ENCODE measurements around the gene POLR1H.
"Not testable (repeated sequence)": the region's sequence is repeated elsewhere in the genome, so short reads cannot be mapped to it uniquely, and the experiment has no call there.

The POLR1H gene

DNA sequence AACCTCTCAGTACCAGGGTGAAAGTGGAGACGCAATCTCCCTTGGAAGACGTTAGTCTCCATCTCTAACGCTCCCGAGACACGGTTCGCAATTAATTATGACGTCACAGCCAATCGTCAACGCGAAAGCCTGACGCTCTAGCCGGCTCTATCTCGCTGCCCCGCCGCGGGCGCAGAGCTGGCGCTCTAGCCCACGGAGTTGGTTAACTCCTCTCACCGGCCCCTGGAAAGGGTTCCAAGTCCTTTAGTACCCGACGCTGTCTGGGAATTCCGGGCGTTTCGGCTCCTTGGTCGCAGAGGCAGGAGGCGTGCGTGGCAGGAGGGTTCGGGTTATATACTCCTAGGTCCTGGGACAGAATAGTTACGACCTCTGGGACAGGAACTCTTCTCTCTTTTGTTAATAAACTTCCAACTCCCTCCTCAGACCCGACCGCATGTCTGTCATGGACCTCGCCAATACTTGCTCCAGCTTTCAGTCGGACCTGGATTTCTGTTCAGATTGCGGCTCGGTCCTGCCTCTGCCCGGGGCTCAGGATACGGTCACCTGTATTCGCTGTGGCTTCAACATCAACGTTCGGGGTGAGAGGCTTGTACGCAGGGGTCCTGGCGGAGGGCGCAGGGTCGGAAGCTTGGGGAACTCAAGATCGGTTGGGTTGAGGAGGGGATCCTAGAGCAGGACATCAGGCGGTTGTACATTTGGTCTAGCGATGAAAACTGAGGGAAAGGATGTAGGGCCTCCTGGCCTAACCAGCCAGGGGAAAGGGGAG is at the start of gene POLR1H:
POLR1H (plus strand) TSS at position 174 of the 766 bp plus-strand sequence; CDS start at position 434, 260 bp downstream.
- DNase-seq = peak; percentile 90

DNA sequence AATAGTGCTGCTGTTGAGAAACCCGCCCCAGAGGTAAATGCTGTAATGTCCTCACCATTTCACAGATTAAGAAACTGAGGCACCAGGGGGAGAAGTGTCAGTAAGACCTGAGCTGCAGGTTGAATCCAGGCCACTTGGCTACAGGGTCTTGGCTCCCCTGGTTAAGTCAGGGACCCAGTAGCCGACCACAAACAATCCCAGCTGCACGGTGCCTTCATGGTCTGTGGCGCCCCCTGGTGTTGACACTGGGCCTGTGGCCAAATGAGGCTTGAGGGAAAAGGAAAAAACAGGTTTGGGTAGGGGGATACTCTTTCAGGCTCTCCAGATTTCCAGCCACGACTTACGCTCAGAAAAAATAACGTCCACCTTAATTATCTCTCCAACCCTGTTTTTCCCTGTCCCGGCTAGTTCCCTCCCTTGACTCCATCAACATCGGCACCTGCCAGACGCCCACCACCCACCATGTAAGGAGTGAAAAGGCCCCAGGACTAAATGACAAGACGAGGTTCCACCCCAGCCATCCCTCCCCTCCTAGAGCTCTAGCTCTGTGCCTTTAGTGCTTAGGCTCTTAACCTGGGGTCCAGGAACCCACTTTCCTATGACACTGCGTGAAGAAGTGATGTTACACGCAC is 47.7 kb upstream of the POLR1H start:
- DNase-seq = peak; percentile 69

GRCh38 chr6:30019819-30020218 is 41.2 kb upstream of the POLR1H start:
- no peak for DNase-seq

GRCh38 chr6:30020626-30021025 is 40.4 kb upstream of the POLR1H start:
- DNase-seq = no peak

GRCh38 chr6:30022189-30022588 is 38.9 kb upstream of the POLR1H start:
- no peak for DNase-seq

DNA sequence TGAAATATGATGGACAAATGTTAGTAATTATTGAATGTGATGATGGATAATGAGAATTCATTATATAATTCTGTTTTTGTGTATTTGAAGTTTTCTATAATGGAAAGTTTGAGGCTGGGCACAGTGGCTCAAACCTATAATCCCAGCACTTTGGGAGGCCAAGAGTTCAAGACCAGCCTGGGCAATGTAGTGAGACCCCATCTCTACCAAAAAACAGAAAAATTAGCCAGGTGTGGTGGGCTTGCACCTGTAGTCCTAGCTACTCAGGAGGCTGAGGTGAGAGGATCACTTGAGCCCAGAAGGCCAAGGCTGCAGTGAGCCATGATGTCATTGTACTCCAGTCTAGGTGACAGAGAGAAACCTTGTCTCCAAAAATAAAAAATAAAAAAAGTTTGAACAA is 38.4 kb upstream of the POLR1H start:
- DNase-seq = not testable (repeated sequence)

GRCh38 chr6:30025186-30025585 is 35.9 kb upstream of the POLR1H start:
- no peak for DNase-seq

GRCh38 chr6:30029588-30029987 is 31.5 kb upstream of the POLR1H start:
- DNase-seq = no peak

DNA sequence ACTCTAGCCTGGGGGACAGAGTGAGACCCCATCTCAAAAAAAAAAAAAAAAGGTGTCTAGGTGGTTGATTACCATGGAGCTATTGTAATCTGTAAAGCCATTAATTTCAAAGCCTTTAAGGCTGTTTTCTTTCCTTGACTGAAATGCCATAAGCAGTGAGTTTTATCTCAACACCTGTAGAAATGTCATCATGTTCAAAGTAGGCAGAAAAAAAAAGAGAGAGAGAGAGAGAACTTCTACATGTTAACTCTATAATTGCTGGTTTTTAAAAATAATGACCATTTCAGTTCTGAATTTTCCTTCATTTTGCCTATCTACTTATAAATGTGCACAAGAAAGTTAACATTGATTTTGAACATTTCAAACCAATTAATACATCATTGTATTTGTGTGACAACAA is 29.7 kb upstream of the POLR1H start:
- no peak for DNase-seq

DNA sequence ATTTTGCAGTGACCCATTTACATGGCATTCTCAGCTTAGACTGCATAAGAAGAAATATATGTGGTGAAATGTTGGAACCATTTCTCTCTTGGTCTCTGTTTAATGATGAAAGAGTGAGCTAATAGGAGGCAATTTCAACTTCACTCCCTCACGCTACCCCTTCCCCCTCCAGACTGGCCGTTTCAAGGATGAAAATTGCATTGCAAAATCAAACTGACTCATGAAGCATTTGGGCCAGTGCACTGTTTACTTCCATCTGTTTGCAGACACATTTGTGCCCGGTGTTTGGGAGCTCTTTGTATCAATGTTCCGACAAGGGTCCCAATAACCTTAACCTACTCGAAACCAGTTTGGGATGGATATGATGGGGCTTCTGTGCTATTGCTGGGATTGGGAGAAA is 27.6 kb upstream of the POLR1H start:
- DNase-seq = not testable (repeated sequence)

GRCh38 chr6:30035784-30036183 is 25.3 kb upstream of the POLR1H start:
- no peak for DNase-seq

DNA sequence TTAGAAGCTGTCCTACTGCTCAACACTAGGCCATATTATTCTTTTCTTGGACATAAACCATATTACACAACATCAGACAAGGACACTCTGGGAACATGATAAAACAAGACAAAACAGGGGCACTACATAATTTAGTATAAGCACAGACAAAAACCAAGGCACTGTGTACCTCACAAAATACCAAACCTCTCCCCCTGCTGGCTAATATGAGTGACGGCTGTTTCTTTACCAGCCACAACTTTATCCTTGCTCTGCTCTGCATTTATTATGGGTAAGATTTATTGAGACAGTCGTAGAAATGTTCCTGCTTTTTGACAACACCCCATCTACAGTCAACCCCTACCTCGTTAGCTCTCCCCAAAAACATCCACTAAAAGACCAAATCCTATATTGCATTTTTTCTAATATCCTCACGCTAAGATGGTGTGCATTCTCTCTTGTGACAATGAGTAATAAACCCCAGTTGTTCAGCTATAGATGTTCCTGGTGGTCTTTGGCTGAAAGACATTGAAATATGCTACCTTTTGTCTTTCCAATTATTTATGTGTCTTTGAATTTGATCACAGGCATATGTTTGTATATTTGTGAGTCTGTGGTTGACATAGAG is 23.8 kb upstream of the POLR1H start:
- DNase-seq = no peak

- no peak for DNase-seq
Observed at GRCh38 chr6:30041221-30041620, 19.8 kb upstream of the POLR1H start.

DNA sequence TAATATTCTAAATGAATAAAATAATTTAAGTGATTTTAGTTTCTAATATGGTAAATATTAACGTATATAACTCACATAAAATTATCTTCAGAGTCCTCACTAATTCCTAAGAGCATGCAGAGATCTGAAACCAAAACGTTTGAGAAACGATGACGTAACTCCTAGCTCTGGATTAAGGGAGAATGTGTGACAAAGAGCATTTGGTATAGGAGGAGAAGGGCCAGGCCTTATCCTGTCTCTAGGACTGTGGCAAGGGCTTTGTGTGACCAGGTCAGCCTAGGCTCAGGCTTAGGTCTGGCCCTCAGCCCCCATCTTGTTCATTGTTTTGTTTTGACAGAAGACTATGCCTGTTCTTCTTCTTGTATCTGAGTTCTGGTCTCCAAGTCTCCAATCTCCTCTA is 19.2 kb upstream of the POLR1H start:
- DNase-seq = no peak

GRCh38 chr6:30042476-30042875 is 18.6 kb upstream of the POLR1H start:
- DNase-seq = no peak

DNA sequence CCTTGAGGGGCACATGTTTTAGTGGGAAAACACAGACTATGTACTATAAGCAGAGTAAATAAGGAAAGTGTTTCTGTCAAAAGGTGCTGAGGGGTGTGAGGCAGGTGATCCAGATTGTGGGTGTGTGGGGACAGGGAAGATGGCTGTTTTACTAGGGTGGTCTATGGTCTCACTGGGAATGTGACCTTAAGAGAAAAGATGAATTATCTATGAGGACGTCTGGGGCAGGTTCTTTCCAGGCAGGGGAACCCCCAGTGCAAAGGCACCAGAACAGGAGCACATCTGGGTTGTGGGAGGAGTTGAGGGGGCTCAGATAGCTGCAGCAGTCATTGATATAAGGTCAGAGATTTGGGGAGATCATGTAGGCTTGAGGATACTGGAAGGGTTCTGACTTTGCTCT is 18.2 kb upstream of the POLR1H start:
- no peak for DNase-seq

GRCh38 chr6:30043744-30044143 is 17.3 kb upstream of the POLR1H start:
- no peak for DNase-seq

DNA sequence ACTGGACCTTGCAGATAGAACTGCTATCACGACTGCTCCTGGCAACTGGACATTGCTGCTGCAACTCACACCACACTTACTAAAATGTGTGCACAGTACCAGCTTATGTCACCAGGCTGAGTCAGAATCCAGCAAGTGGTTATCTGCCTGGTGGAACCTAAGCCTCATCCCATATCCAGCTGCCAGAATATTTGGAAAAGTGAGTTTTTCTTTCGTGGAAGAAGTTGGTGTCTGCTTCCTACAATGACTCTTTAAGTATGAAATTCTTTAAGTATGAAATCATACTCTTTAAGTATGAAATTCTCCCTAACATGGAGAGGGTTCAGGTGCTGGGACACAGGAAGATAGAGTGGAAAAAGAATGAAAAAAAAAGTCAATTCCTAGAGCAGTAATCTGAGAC is 16.4 kb upstream of the POLR1H start:
- DNase-seq = no peak

GRCh38 chr6:30047220-30047619 is 13.8 kb upstream of the POLR1H start:
- no peak for DNase-seq

GRCh38 chr6:30053682-30054081 is 7.4 kb upstream of the POLR1H start:
- no peak for DNase-seq

GRCh38 chr6:30055513-30055912 is 5.6 kb upstream of the POLR1H start:
- no peak for DNase-seq

GRCh38 chr6:30060606-30061091 is 416 bp upstream of the POLR1H start:
- no peak for DNase-seq

GRCh38 chr6:30061858-30062458 is 893 bp downstream of the POLR1H start:
- no peak for DNase-seq
